ENCODE measurements around the gene ROR2. TPM values are rescaled to one million over a fixed set of nuclear protein-coding genes. Genes with fewer than 3 reads are reported as not detected.

The ROR2 gene
- total and polyA plus RNA-seq, 10 donors = 0.65 to 15.6 (median 6.0) TPM

- 70 to 82% (median 78%) methylated on average over 12 of the region's 12 CpGs for WGBS, 5 donors
- H3K4me1 ChIP-seq = peaks cover 0 to 6% (median 0%) of the 10 kb centered on the region in 6 donors
- TF ChIP-seq CTCF (IDR thresholded peaks at IDR 0.05 in 8 of 11, conservative IDR thresholded peaks at IDR 0.05 in 3 of 11) (no peak), POLR2AphosphoS5 (IDR thresholded peaks at IDR 0.05) (no peak), POLR2A (IDR thresholded peaks at IDR 0.05) (no peak)
Observed at GRCh38 chr9:91884696-91885687, 65.0 kb downstream of the ROR2 start.

GRCh38 chr9:91884153-91884552 is 65.9 kb downstream of the ROR2 start:
- intact Hi-C loops (cut with DNase I; ENCODE audit: low total_unique reads) = no loop called here

More at GRCh38 chr9:91884696-91885687, 65.0 kb downstream of the ROR2 start:
- Histone ChIP-seq H3K9me3 (no peaks in the 10 kb centered on the region), H3K27ac (peak overlapping the region in 7 of 8 donors; percentile 38 to 77 (median 62)), H3K27me3 (replicated peaks in 1 of 7) (peaks cover 0 to 15% (median 0%) of the 10 kb centered on the region in 7 donors), H3K4me3 (no peak overlapping the region), H3K36me3 (no peaks in the 10 kb centered on the region)
- peak; percentile 35 for DNase-seq
- intact Hi-C loops (cut with DNase I; ENCODE audit: low total_unique reads) = no loop called here

GRCh38 chr9:91883503-91883902 is 66.5 kb downstream of the ROR2 start:
- no peaks in the 10 kb centered on the region for H3K36me3 ChIP-seq
- peak overlapping the region in 3 of 8 donors; percentile 38 to 77 (median 63) for H3K27ac ChIP-seq
- H3K27me3 ChIP-seq (replicated peaks in 1 of 7) = peaks cover 0 to 15% (median 0%) of the 10 kb centered on the region in 7 donors
- H3K9me3 ChIP-seq = no peaks in the 10 kb centered on the region
- 79 to 88% (median 81%) methylated on average over 3 of the region's 3 CpGs for WGBS, 5 donors
- DNase-seq = no peak
- TF ChIP-seq CTCF (IDR thresholded peaks at IDR 0.05 in 8 of 11, conservative IDR thresholded peaks at IDR 0.05 in 3 of 11) (no peak), POLR2AphosphoS5 (IDR thresholded peaks at IDR 0.05) (no peak), POLR2A (IDR thresholded peaks at IDR 0.05) (no peak)
- H3K4me1 ChIP-seq = peaks cover 0 to 6% (median 0%) of the 10 kb centered on the region in 6 donors
- intact Hi-C loops (cut with DNase I; ENCODE audit: low total_unique reads) = no loop called here
- no peak overlapping the region for H3K4me3 ChIP-seq

More at GRCh38 chr9:91884153-91884552, 65.9 kb downstream of the ROR2 start:
- no peak for DNase-seq
- 93 to 100% (median 100%) methylated on average over 1 of the region's 1 CpG for WGBS, 5 donors
- peak overlapping the region in 5 of 8 donors; percentile 22 to 77 (median 42) for H3K27ac ChIP-seq
- peaks cover 0 to 15% (median 0%) of the 10 kb centered on the region in 7 donors for H3K27me3 ChIP-seq (replicated peaks in 1 of 7)
- H3K4me1 ChIP-seq = peaks cover 0 to 6% (median 0%) of the 10 kb centered on the region in 6 donors
- H3K9me3 ChIP-seq = no peaks in the 10 kb centered on the region
- TF ChIP-seq POLR2AphosphoS5 (IDR thresholded peaks at IDR 0.05) = no peak
- TF ChIP-seq CTCF (IDR thresholded peaks at IDR 0.05 in 8 of 11, conservative IDR thresholded peaks at IDR 0.05 in 3 of 11) = no peak
- TF ChIP-seq POLR2A (IDR thresholded peaks at IDR 0.05) = no peak
- no peak overlapping the region for H3K4me3 ChIP-seq
- H3K36me3 ChIP-seq = no peaks in the 10 kb centered on the region

- H3K27me3 ChIP-seq (replicated peaks in 1 of 7) = peaks cover 0 to 15% (median 0%) of the 10 kb centered on the region in 7 donors
- 69 to 85% (median 75%) methylated on average over 4 of the region's 4 CpGs for WGBS, 5 donors
- H3K27ac ChIP-seq = peak overlapping the region in 1 of 8 donors; percentile 13
- no peaks in the 10 kb centered on the region for H3K9me3 ChIP-seq
- intact Hi-C loops (cut with DNase I; ENCODE audit: low total_unique reads) = no loop called here
- H3K36me3 ChIP-seq = no peaks in the 10 kb centered on the region
- H3K4me1 ChIP-seq = peaks cover 0 to 6% (median 0%) of the 10 kb centered on the region in 6 donors
- DNase-seq = peak; percentile 17
- TF ChIP-seq POLR2A (IDR thresholded peaks at IDR 0.05) = no peak
- TF ChIP-seq CTCF (IDR thresholded peaks at IDR 0.05 in 8 of 11, conservative IDR thresholded peaks at IDR 0.05 in 3 of 11) = no peak
- no peak for TF ChIP-seq POLR2AphosphoS5 (IDR thresholded peaks at IDR 0.05)
- no peak overlapping the region for H3K4me3 ChIP-seq
Observed at GRCh38 chr9:91882627-91883026, 67.4 kb downstream of the ROR2 start.
